ENCODE results near the gene SZT2.

DNA sequence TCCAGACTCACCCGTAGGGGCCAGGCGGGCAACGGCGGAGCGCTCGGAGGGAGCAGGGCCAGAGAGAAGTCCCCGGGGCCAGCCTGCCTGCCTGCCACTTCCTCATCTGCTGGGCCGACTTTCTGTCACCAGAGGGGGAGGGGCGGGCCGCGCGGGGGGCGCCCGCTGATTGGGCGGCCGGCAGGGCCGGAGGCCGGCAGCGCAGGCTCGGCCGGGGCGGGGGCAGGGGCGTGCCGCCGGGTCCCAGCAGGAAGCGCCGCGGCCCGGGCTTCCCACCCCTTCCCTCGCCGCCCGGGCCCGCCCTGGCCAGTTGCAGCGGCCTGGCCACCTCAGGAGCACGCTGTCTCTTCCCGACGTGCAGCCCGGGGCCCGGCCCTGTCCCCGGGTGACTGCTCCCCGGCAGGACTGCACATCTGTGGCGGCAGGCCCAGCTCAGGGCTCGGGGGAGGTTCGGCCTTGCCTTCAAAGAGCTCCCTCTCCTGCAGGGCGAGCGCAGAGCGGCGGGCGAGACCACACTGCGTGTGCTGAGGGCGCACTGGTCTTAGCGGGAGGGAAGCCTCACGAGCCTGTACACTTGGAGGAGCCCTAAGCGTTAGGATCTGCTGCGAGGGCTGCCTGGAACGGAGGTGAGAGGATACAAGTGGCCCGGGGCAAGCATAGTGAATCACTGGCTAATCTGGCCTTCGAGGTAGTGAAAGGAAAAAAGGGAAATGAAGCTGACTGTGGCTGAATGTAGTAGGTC, 21.6 kb upstream of the SZT2 start, which contains the start of gene ELOVL1:
- TF ChIP-seq, protein P1, sequence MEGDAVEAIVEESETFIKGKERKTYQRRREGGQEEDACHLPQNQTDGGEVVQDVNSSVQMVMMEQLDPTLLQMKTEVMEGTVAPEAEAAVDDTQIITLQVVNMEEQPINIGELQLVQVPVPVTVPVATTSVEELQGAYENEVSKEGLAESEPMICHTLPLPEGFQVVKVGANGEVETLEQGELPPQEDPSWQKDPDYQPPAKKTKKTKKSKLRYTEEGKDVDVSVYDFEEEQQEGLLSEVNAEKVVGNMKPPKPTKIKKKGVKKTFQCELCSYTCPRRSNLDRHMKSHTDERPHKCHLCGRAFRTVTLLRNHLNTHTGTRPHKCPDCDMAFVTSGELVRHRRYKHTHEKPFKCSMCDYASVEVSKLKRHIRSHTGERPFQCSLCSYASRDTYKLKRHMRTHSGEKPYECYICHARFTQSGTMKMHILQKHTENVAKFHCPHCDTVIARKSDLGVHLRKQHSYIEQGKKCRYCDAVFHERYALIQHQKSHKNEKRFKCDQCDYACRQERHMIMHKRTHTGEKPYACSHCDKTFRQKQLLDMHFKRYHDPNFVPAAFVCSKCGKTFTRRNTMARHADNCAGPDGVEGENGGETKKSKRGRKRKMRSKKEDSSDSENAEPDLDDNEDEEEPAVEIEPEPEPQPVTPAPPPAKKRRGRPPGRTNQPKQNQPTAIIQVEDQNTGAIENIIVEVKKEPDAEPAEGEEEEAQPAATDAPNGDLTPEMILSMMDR (IDR thresholded peaks at IDR 0.05), result peak in 1 of 4 donors; percentile 15
- TF ChIP-seq POLR2A (IDR thresholded peaks at IDR 0.05), result peak; percentile 89

All from right lobe of liver (tissue), 4 donors.